HG02938 (cell line): ENCODE data around the gene INTS1.
A peak's percentile ranks its signal among the peaks of the same experiment; 100 is the strongest.

ENCODE experiments used
- ATAC-seq: cut with Tn5 transposase; IDR thresholded peaks from one replicate; pipeline ENCODE4 v1.9.1; 2021; ENCODE audit warnings: mild to moderate bottlenecking, moderate library complexity; ENCODE audit not compliant: unreplicated experiment

Gene INTS1

GRCh38 chr7:1466524-1467271 is 37.5 kb downstream of the INTS1 start:
- ATAC-seq: no peak

DNA sequence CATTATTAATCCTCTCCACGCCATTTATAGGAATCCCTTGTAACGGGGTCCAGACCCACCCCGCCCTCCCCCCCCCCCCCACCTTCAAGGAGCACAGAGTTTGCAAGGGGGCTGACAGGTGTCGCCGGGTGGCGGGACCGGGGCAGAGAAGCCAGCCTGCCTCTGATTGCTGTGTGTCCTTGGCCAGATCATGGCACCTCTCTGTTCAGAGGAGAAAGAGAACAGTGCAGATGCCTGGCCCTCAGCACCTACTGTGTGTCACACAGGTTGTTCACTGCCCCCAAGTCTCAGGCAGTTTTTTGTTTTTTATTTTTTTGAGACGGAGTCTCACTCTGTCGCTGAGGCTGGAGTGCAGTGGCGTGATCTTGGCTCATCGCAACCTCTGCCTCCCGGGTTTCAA is 39.5 kb downstream of the INTS1 start:
- ATAC-seq: no peak

GRCh38 chr7:1463676-1464223 is 40.4 kb downstream of the INTS1 start:
- ATAC-seq: no peak

DNA sequence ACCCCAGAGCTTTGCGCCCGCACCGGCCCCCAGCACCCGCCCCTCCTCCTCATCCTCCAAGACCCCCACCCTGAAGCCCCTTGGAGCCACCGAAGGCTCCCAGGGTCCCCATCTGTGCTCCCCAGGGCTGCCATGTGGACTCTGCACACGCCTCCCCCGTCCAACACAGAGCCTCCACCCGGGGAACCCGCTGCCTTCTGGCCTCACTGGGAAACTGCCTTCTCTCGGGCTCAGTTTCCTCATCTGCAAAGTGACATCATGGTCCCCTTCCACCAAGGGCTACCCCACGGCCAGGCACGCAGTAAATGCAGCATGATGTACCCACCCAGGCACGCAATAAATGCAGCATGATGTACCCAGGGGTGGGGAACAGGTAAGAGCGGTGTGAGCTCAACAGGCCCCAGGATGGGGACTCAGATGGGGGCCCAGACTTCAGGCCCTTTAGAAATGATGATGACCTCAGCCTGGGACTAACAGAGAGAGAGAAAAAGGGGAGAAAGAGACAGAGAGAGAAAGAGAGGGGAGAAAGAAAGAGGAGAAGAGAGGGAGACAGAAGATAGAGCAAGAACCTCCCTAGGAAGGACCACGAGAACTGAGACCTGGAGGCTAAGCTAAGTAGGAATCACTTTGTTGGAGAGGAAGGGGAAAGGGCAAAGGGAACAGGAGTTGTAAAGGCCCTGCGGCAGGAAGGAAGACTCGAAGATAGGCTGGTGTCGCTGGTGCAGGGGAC is 42.4 kb downstream of the INTS1 start:
- no peak for ATAC-seq

- no peak for ATAC-seq
Observed at GRCh38 chr7:1460821-1461645, 43.2 kb downstream of the INTS1 start.

- ATAC-seq: no peak
Observed at GRCh38 chr7:1459920-1460820, 44.0 kb downstream of the INTS1 start.

- peak; percentile 86 for ATAC-seq
Observed at GRCh38 chr7:1459512-1459892, 44.7 kb downstream of the INTS1 start.

DNA sequence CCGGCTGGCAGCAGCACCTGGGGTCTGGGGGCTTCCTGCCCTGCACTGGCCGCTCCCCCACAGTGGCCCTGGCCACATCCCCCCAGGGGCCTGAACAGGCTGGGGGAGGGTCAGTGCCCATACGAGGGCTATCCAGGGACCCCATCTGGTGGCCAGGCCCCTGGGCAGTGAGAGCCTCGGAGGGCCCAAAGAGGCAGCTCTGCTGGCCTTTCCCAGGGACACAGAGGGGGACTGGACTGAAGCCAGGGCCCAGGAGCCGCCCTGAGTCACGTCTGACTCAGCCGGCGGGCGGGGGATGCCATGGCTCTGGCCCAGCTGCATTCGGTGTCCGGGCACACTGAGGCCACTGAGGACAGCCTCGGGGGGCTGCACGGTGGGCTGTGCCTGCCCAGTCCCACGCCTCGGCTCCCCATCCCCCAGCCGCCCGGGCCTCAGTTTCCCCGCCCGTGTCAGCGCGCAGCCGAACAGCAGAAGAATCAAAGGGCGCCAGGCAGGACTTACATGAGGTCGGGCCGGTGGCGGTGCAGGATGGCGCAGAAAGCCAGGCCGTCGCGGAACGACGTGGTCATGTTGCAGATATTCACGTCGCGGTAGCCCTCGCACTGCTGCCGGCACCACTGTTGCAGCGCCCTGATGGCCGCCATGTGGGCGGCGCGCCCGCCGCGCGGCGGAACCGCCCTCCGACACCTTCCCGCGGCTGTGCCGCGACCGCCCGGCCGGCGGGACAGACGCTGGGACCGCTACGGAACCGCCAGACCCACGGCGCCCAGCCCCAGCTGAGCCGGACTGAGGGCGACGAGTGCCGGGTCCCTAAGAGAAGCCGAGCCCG is 45.3 kb downstream of the INTS1 start, which contains the start of gene MICALL2:
TSS of gene MICALL2 (minus strand) at position 788 of the 829 bp plus-strand sequence. CDS start at position 644, 144 bp downstream.
- ATAC-seq: peak; percentile 29

DNA sequence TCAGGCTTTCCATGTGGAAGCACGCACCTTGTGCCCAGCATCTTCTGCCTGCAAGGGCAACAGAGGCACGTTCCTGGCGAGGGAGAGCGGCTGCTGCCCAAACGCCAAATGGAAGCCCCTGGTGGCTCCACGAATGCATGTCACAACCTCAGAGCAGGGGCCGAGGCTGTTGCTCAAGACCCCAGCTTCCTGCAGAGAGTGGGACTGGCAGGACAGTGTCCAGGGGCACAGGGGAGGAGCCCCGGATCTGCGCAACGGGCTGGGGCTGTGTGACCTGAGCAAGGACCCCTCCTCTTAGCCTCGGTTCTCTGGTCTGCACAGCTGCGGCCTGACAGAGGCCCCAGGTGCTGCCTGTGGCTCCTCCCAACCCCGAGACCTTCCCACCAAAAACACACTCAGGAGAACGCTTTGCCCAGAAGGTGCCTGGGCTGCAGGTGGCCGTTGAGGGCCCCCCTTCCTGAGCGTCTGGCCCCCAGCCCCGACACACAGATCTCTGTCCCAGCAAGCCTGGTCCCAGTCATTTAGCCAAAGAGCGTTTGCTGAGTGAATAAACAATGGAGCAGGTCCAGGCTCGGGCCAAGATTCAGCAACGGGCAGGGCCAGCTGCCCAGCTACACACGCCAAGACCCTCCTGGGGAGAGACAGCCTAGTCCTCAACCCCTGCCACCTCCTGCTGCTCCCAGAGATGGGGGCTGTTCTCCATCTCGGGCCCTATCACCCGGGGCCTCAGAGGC is 46.1 kb downstream of the INTS1 start:
- ATAC-seq: no peak

GRCh38 chr7:1457059-1457948 is 46.9 kb downstream of the INTS1 start:
- no peak for ATAC-seq

DNA sequence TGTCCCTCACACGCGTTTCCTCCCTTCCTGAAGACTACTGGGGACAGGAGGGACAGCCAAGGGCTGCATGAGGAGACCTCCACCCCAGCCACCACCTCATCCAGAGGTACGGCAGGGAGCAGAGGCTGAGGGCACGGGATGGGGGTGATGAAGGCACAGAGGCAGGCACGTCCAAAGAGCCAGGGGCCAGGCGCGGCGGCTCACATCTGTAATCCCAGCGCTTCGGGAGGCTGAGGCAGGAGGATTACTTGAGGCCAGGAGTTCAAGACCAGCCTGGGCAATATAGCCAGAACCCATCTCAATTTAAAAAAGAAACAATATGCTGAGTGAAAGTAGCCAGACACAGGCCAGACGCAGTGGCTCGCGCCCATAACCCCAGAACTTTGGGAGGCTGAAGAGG is 48.2 kb downstream of the INTS1 start:
- no peak for ATAC-seq

GRCh38 chr7:1455241-1455939 is 48.8 kb downstream of the INTS1 start:
- ATAC-seq: no peak

DNA sequence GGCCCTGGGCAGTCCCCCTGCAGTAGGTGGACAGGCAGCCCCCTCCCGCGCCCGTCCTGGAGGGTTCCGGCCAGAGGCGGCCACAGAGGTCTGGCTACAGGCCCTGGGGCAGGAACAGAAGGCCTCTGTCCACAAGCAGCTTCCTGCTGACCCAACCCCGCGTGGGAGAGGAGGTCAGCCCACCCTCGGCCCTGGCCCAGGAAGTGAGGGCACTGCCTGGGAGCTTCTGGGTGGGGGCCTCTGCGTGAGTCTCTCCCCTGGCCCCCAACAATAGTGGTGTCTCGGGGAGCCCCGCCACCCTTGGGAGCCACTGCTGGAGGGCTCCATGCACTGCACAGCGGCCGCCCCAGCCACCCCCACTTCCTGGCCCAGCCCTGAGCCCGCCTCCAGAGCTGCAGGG is 49.6 kb downstream of the INTS1 start:
- ATAC-seq: no peak

GRCh38 chr7:1452205-1452604 is 52.0 kb downstream of the INTS1 start:
- ATAC-seq: no peak

DNA sequence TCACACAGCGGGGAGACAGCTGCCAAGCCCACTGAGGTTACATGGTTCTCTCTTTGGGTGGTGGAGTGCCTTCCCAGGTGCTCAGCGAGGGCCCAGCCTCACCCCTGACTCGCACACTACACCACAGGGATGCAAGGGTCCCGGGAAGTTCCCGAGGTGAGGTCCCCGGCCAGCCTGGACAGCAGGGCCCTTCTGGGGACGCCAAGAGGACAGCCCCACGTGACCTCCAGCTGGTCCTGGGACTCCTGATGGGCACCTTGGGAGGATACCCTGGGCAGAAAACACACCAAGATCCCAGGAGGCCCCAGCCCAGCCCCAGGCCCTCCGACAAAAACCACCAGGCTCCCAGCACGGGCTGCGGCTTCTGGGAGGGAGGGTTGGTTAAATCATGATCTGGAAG is 53.2 kb downstream of the INTS1 start:
- no peak for ATAC-seq

DNA sequence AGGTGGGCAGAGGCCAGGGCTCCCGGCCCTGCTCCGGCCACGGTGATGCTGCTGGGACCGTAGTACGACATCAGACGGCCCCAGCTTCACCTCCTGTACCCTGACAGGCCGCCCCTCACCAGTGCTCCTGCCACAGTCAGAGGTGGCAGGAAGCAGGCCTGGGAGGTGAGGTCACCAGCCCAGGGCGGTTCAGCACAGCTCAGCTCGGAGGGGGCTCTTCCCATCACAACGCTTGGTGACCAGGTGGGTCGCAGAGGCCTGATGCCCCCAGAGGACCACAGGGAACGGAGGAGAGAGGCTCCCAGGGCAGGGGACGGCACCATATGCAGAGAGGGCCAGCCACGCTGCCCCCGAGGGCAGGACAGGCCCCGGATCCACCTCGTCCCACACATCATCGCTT is 53.8 kb downstream of the INTS1 start:
- ATAC-seq: no peak

- no peak for ATAC-seq
Observed at GRCh38 chr7:1449951-1450350, 54.2 kb downstream of the INTS1 start.
